ENCODE measurements around the gene PTPRA. TPM values are rescaled to one million over a fixed set of nuclear protein-coding genes. Genes with fewer than 3 reads are reported as not detected.

The PTPRA gene
- total RNA-seq, 1 experiment from 2014 or later = 45.2 TPM

DNA sequence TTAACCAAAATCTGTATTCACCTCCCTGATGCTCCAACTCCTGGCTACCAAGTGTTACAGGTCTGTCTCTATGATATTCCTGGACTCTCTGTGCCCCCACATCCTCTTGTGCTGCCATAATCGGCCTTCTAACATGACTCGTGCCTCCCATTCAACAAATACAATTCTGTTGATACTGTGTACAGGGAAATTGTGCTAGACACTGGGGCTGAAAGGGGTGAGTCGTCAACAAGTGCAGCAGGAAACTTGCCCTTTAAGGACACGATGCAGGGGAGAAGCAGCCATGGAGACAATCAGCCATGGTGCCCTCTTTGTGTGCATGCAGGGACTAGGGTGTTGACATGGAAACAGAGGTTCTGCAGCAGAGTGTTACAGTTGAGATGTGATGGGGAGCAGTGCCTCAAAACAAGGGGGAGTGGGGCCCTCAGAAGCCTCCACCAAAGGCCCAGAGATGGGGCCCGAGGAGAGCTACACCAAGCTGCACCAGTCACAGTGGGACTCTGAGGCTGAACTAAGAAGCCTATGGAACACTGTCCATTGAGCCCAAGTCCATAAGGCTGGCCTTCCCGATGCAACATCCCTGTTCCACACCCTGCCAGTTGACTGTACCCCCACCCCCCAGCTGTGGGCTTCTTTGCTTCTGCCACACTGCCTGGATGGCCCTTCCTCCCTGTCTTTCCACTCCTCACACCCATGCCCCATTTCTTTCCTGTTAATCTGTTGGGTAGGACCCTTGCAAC is 35.9 kb upstream of the PTPRA start:
- H4K8ac ChIP-seq (replicated peaks; ENCODE audit: insufficient read length, low read depth, low read length) = no peak overlapping the region
- H3K14ac ChIP-seq (ENCODE audit: insufficient read depth, low read length) = no peak overlapping the region
- H3K27me3 Mint-ChIP-seq (ENCODE audit: low read depth) = peaks cover 12% of the 10 kb centered on the region
- no peak overlapping the region for H3K9ac ChIP-seq (ENCODE audit: extremely low read depth, insufficient read length, low read length)
- no peaks in the 10 kb centered on the region for H3K79me2 ChIP-seq (ENCODE audit: insufficient read depth, low read length)
- H3K27ac Mint-ChIP-seq = no peak overlapping the region
- no peak overlapping the region for H2AFZ ChIP-seq (ENCODE audit: low read length)
- no peak overlapping the region for H3K56ac ChIP-seq (ENCODE audit: insufficient read length, low read depth, low read length)
- no CpG with 5 or more reads among the region's 6 CpGs for WGBS (ENCODE audit: extremely low coverage, insufficient read length, low lambda C conversion rate)
- no peak overlapping the region for H3T11ph ChIP-seq (ENCODE audit: low read length)
- H2BK120ac ChIP-seq (ENCODE audit: low read depth, low read length, poor library complexity, severe bottlenecking) = no peak overlapping the region
- no peak overlapping the region for H2BK5ac ChIP-seq (ENCODE audit: insufficient read length, low read length)
- H3K23ac ChIP-seq (ENCODE audit: insufficient read length, low read depth, low read length) = no peak overlapping the region
- H3K18ac ChIP-seq (ENCODE audit: insufficient read length, low read depth, low read length) = no peak overlapping the region
- no peak overlapping the region for H2BK12ac ChIP-seq (ENCODE audit: insufficient read length, low read depth, low read length)
- no peak for DNase-seq
- peaks cover 0 to 4% of the 10 kb centered on the region in 2 experiments; a peak in 1 of 5 replicates for H3K9me3 Mint-ChIP-seq
- no peaks in the 10 kb centered on the region for H3K79me1 ChIP-seq (ENCODE audit: insufficient read depth, low read depth, low read length, poor library complexity, severe bottlenecking)
- H3K4me1 ChIP-seq (ENCODE audit: insufficient read depth, low read length) = no peaks in the 10 kb centered on the region
- H3K4ac ChIP-seq (ENCODE audit: low read depth, low read length) = no peak overlapping the region
- H4K5ac ChIP-seq (ENCODE audit: insufficient read length, low read depth, low read length) = no peak overlapping the region
- H3K4me1 Mint-ChIP-seq = peaks cover 4 to 10% of the 10 kb centered on the region in 2 experiments
- H2BK20ac ChIP-seq (ENCODE audit: low read depth, low read length, poor library complexity, severe bottlenecking) = no peak overlapping the region
- no peak overlapping the region for H4K91ac ChIP-seq (ENCODE audit: insufficient read length, low read depth, low read length)
- peaks cover 7% of the 10 kb centered on the region; the same call in 1 of the 2 replicates for H3K27me3 ChIP-seq (ENCODE audit: insufficient read depth, low read length)
- H3K4me2 ChIP-seq (ENCODE audit: insufficient read depth, insufficient read length, low read length) = no peak overlapping the region
- no peak overlapping the region for H2AK5ac ChIP-seq (ENCODE audit: insufficient read length, low read length)
- H3K36me3 Mint-ChIP-seq (ENCODE audit: insufficient read depth in 1 of 3, low read depth in 3 of 3) = peaks cover 3 to 27% (median 23%) of the 10 kb centered on the region in 3 experiments
- H3K27ac ChIP-seq (ENCODE audit: insufficient read length, low read depth, low read length) = no peak overlapping the region
- H3K4me3 Mint-ChIP-seq = no peak overlapping the region; a peak in 1 of 5 replicates
- H2BK15ac ChIP-seq (ENCODE audit: low read depth, low read length) = no peak overlapping the region
- no peaks in the 10 kb centered on the region for H3K9me3 ChIP-seq (ENCODE audit: control insufficient read depth, low read depth, low read length)
- no peaks in the 10 kb centered on the region for H4K20me1 ChIP-seq (ENCODE audit: control insufficient read depth, insufficient read depth, insufficient read length)
- peaks cover 7% of the 10 kb centered on the region for H3K23me2 ChIP-seq (ENCODE audit: insufficient read length, low read depth, low read length, poor library complexity, severe bottlenecking)
- TF ChIP-seq CTCF (conservative IDR thresholded peaks at IDR 0.05) = no peak
